Prostate gland (tissue), 2 donors: Measurements from ENCODE around the gene CPM. TPM values are rescaled to one million over a fixed set of nuclear protein-coding genes. Genes with fewer than 3 reads are reported as not detected.

Experiments used
- DNase-seq: peaks from one replicate; pipeline ENCODE4 v3.0.0-alpha.2; 2019; ENCODE audit warnings: low spot score
- H3K27ac ChIP-seq, 2 donors: fragments of 200-600 bp; sonication (generic); 2 replicates each; pipeline ENCODE4 v1.5.1; 2017 to 2019
- H3K27me3 ChIP-seq: fragments of 200-600 bp; sonication (generic); replicated peaks from 2 replicates; pipeline ENCODE4 v1.5.1; 2019; ENCODE audit not compliant: insufficient read depth
- H3K36me3 ChIP-seq, 2 donors: fragments of 200-600 bp; sonication (generic); 1 replicate in 1 of 2; 2 replicates in 1 of 2; pipeline versions ENCODE4 v1.5.1 to v1.8.1; 2017 to 2019
- H3K4me1 ChIP-seq: fragments of 200-600 bp; sonication (generic); replicated peaks from 2 replicates; pipeline ENCODE4 v1.5.1; 2019
- H3K4me3 ChIP-seq, 2 donors: fragments of 200-600 bp; sonication (generic); 2 replicates each; pipeline ENCODE4 v1.5.1; 2017 to 2019
- H3K9me3 ChIP-seq: fragments of 200-600 bp; sonication (generic); 2 replicates; pipeline ENCODE4 v1.5.1; 2017
- POLR2A ChIP-seq: fragments of 450-650 bp; IDR thresholded peaks from one replicate; pipeline ENCODE4 v1.6.1; 2016; ENCODE audit warnings: antibody characterized with exemption, mild to moderate bottlenecking
- POLR2AphosphoS5 ChIP-seq: sonication (generic); formaldehyde crosslinking; IDR thresholded peaks from one replicate; pipeline ENCODE4 v1.6.1; 2017; ENCODE audit warnings: antibody characterized with exemption
- WGBS: methylation state at CpG from one replicate; pipeline ENCODE4 v1.1.5; 2018; 5-methylcytosine and 5-hydroxymethylcytosine counted together
- intact Hi-C: fragments of 100-400 bp; cut with DNase I; formaldehyde crosslinking; loops from one replicate; pipeline ENCODE4 v1.14.2; 2022
- total RNA-seq, 2 donors: library from RNA; depleted of rRNA; stranded (reverse); fragments of >200 nt; gene quantifications; one replicate each; pipeline ENCODE4 v1.1.0, GENCODE V29; 2016
- TF ChIP-seq, protein P1 (sequence below), 4 experiments: fragments of 200-600 bp in 2 of 4; fragments of 450-650 bp in 2 of 4; sonication (generic) in 2 of 4; IDR thresholded peaks; 1 replicate in 3 of 4; 2 replicates in 1 of 4; pipeline ENCODE4 v1.5.1; 2016 to 2019; ENCODE audit warnings: antibody characterized with exemption in 4 of 4, mild to moderate bottlenecking in 2 of 4, moderate library complexity in 2 of 4

CPM gene
- total RNA-seq, 2 donors from 2014 or later, result 68.4 TPM

DNA sequence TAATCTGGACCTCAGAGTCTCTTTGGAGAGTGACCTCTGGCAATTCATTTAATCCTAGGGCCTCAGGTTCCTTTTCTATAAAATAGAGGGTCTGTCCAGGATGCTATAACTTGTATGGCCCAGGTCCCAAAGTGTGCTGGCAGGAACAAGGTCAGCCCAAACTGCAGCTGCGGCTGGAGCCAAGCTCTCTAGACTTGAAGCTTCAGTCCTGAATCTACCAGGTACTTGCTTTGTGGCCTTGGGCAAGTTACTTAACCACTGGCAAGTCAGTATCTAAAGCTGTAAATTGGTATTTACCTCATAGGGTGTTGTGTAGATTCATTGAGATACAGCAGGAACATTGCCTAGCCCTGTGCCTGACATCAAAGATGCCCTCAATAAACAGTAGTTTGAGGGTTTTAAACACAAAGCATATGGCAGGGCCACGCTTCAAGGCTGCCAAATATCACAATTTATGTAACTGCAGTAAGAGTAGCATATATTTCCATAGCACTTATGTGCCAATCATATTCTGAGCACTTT is 21.7 kb downstream of the CPM start:
- Histone ChIP-seq H3K27me3 (no peaks in the 10 kb centered on the region), H3K9me3 (no peaks in the 10 kb centered on the region), H3K4me3 (no peak overlapping the region), H3K4me1 (no peaks in the 10 kb centered on the region), H3K27ac (no peak overlapping the region), H3K36me3 (no peaks in the 10 kb centered on the region)
- no peak for DNase-seq
- intact Hi-C loops, result no loop called here
- 82% methylated on average over 2 of the region's 2 CpGs for WGBS
- TF ChIP-seq, protein P1, sequence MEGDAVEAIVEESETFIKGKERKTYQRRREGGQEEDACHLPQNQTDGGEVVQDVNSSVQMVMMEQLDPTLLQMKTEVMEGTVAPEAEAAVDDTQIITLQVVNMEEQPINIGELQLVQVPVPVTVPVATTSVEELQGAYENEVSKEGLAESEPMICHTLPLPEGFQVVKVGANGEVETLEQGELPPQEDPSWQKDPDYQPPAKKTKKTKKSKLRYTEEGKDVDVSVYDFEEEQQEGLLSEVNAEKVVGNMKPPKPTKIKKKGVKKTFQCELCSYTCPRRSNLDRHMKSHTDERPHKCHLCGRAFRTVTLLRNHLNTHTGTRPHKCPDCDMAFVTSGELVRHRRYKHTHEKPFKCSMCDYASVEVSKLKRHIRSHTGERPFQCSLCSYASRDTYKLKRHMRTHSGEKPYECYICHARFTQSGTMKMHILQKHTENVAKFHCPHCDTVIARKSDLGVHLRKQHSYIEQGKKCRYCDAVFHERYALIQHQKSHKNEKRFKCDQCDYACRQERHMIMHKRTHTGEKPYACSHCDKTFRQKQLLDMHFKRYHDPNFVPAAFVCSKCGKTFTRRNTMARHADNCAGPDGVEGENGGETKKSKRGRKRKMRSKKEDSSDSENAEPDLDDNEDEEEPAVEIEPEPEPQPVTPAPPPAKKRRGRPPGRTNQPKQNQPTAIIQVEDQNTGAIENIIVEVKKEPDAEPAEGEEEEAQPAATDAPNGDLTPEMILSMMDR (IDR thresholded peaks at IDR 0.05), result no peak
- TF ChIP-seq POLR2A, result no peak
- TF ChIP-seq POLR2AphosphoS5, result no peak

DNA sequence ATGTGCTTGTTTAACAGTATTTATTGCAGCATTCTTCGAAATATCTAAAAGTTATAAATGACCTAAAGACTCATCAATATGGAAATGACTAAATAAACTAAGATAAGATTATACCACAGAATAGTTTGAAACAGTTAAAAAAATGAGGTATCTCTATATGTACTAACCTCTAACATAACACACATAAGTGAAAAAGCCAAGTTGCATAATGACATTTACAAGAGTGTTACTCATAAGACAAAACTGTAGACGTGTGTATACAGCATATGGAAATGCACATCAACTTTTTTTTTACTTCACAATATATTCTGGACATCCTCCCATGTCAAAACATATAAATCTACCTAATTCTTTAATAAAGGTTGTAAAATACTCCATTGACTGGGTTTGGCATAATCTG is 22.8 kb downstream of the CPM start:
- 67% methylated on average over 2 of the region's 2 CpGs for WGBS
- intact Hi-C loops, result no loop called here
- no peak for TF ChIP-seq POLR2A
- TF ChIP-seq, protein P1 (IDR thresholded peaks at IDR 0.05), result no peak
- no peak for TF ChIP-seq POLR2AphosphoS5
- Histone ChIP-seq H3K27me3 (no peaks in the 10 kb centered on the region), H3K36me3 (no peaks in the 10 kb centered on the region), H3K27ac (no peak overlapping the region), H3K9me3 (no peaks in the 10 kb centered on the region), H3K4me3 (no peak overlapping the region), H3K4me1 (no peaks in the 10 kb centered on the region)
- no peak for DNase-seq

DNA sequence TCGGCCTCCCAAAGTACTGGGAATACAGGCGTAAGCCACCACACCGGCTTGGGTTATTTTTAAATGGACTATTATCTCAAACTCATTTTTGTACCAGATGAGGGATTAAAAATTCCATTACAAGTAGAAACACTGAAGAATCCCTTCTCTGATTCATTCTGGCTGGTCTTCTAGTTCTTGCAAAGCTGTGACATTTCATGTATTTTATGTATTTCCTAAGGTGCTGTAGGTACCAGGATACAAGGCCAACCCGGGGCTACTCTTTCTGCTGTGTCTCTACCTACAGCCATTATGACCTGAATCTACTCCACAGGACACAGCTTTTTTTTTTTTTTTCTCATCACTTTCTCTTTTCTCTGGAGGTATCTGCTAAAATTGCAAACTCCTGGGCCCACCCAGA is 24.9 kb downstream of the CPM start:
- no peaks in the 10 kb centered on the region for H3K9me3 ChIP-seq
- H3K27ac ChIP-seq, result no peak overlapping the region
- H3K4me3 ChIP-seq, result no peak overlapping the region
- H3K4me1 ChIP-seq, result no peaks in the 10 kb centered on the region
- no peak for DNase-seq
- intact Hi-C loops, result no loop called here
- TF ChIP-seq, protein P1 (IDR thresholded peaks at IDR 0.05), result no peak
- TF ChIP-seq POLR2A (no peak), POLR2AphosphoS5 (no peak)
- 96% methylated on average over 4 of the region's 4 CpGs for WGBS
- H3K27me3 ChIP-seq, result no peaks in the 10 kb centered on the region
- no peaks in the 10 kb centered on the region for H3K36me3 ChIP-seq

DNA sequence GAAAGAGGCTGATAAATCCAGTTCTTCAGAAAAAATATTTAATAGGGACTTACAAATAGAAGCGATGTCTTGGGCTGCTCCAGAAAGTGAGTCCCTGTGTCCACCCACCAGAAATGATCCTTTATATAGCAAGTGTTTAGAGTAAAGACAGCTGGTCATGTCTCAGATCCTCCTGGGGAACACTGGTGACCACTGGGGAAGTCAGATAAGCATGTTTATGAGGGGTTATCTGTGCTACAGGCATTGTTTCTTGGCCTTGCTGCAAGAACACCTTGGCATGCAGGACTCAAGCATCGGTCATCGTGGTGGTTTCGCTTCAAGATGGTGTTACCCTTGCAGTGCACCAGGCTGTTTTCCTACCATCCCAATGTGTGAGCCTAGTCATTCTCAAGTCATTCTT is 27.2 kb downstream of the CPM start:
- no peaks in the 10 kb centered on the region for H3K27me3 ChIP-seq
- H3K27ac ChIP-seq, result no peak overlapping the region
- no peaks in the 10 kb centered on the region for H3K9me3 ChIP-seq
- no peak for DNase-seq
- H3K36me3 ChIP-seq, result no peaks in the 10 kb centered on the region
- no peaks in the 10 kb centered on the region for H3K4me1 ChIP-seq
- no peak overlapping the region for H3K4me3 ChIP-seq
- WGBS, result 83% methylated on average over 4 of the region's 4 CpGs
- TF ChIP-seq POLR2AphosphoS5, result no peak
- TF ChIP-seq, protein P1 (IDR thresholded peaks at IDR 0.05), result no peak
- TF ChIP-seq POLR2A, result no peak
- intact Hi-C loops, result no loop called here

DNA sequence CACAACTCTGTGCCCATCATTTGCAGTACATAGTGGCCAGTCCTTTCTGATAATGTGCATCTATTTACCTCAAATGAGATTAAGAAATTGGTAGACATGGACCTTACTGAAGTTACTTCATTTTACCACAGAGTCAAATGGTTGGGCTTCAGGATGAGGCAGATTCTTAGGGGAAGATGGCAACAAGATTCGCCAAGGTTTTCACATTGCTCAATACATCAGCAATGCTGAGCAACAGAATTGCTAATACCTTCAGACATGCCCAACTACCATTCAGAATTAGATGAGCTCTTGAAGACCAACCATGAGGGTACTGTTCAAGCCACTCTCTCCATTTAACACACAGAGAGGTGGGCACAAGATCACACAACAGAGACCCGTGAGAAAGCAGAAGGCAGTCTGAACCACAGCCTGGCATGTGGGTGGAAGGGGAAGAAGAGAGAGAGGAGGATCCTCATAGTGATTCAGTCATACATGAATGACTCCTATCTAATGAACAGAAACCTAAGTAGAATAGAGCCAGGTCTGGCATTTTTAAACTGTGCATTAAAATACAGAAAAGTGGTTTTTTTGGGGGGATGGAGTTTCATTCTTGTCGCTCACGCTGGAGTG is 28.5 kb downstream of the CPM start:
- WGBS, result 96% methylated on average over 4 of the region's 4 CpGs
- intact Hi-C loops, result no loop called here
- no peak overlapping the region for H3K27ac ChIP-seq

More for the DNA sequence above, 28.5 kb downstream of the CPM start:
- H3K36me3 ChIP-seq, result no peaks in the 10 kb centered on the region
- H3K4me1 ChIP-seq, result no peaks in the 10 kb centered on the region
- no peak for DNase-seq
- no peak overlapping the region for H3K4me3 ChIP-seq
- no peaks in the 10 kb centered on the region for H3K27me3 ChIP-seq
- H3K9me3 ChIP-seq, result no peaks in the 10 kb centered on the region
- TF ChIP-seq POLR2A (no peak), POLR2AphosphoS5 (no peak)
- TF ChIP-seq, protein P1 (IDR thresholded peaks at IDR 0.05), result no peak
